RWPE1 (cell line): ENCODE results near the gene B3GAT1.
A peak's percentile ranks its signal among the peaks of the same experiment; 100 is the strongest.

Source experiments
- CTCF ChIA-PET: fragments of 350-600 bp; sonication (Branson Sonifier 250); formaldehyde crosslinking; extraction: SDS; loops from one replicate; lab custom pipeline; 2021; lab: Yijun Ruan, JAX
- POLR2A ChIA-PET: fragments of 400-600 bp; formaldehyde crosslinking; extraction: SDS; loops from one replicate; lab custom pipeline; 2020; ENCODE audit warnings: antibody characterized with exemption; ENCODE audit not compliant: low non-redundant PET; lab: Yijun Ruan, JAX
- DNase-seq: peaks from one replicate; pipeline ENCODE4 v3.0.0; 2012; ENCODE audit warnings: low spot score
- H3K27ac ChIP-seq: fragments of 450-650 bp; 2 replicates; pipeline ENCODE4 v1.5.1; 2017
- TF ChIP-seq, protein P1 (sequence below): fragments of 450-650 bp; conservative IDR thresholded peaks from 2 replicates; pipeline ENCODE4 v1.5.1; 2017; ENCODE audit warnings: low read depth, mild to moderate bottlenecking

Gene B3GAT1

DNA sequence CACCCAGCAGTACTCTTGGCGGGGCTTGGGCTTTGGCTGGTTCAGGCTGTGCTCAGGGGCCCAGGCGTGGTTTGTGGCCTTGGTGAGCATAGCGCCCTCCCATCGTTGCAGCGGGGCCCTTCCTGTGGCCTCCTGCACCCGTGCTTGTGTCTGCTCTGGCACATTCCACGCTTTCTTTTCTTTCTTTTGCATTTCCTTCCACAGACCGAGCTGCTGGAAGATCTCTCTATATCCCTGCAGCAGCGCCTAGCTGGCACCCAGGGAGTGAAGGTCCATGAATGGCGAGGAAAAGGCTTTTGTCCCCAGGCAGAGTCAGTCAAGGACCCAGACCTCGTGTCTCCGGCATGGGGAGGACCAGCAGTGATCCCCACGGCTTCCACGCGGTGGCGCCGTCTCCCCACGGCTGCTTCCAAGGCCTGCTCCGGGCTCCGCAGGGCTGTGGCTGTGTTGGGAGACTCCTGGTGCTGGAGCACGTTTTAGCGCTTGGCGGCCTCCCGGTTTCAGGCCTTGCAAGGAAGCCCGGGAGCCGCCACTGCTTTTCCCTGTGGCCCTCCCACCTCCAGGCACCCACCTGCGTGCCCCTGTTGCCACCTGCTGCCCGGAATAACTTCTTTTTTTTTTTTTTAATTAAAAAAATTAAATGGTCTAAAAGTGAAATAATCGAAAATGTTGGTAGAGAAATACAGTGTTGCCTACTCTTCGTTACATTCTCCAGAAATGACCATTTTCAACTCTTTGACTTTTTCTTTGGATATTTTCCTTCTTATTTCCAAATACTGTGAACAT is 51.8 kb downstream of the B3GAT1 start:
- ChIA-PET POLR2A (no interaction called here), CTCF (no interaction called here)
- TF ChIP-seq, protein P1, sequence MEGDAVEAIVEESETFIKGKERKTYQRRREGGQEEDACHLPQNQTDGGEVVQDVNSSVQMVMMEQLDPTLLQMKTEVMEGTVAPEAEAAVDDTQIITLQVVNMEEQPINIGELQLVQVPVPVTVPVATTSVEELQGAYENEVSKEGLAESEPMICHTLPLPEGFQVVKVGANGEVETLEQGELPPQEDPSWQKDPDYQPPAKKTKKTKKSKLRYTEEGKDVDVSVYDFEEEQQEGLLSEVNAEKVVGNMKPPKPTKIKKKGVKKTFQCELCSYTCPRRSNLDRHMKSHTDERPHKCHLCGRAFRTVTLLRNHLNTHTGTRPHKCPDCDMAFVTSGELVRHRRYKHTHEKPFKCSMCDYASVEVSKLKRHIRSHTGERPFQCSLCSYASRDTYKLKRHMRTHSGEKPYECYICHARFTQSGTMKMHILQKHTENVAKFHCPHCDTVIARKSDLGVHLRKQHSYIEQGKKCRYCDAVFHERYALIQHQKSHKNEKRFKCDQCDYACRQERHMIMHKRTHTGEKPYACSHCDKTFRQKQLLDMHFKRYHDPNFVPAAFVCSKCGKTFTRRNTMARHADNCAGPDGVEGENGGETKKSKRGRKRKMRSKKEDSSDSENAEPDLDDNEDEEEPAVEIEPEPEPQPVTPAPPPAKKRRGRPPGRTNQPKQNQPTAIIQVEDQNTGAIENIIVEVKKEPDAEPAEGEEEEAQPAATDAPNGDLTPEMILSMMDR = peak; percentile 78
- no peak overlapping the region for H3K27ac ChIP-seq
- DNase-seq = peak; percentile 83

- TF ChIP-seq, protein P1 = no peak
- CTCF ChIA-PET = no interaction called here
- POLR2A ChIA-PET = no interaction called here
These were observed 52.4 kb downstream of the B3GAT1 start for GRCh38 chr11:134359646-134360045.

GRCh38 chr11:134358856-134359490 is 53.1 kb downstream of the B3GAT1 start:
- DNase-seq = no peak
- ChIA-PET CTCF (no interaction called here), POLR2A (no interaction called here)
- TF ChIP-seq, protein P1 = no peak
- H3K27ac ChIP-seq = no peak overlapping the region

More at GRCh38 chr11:134359646-134360045, 52.4 kb downstream of the B3GAT1 start:
- no peak for DNase-seq
- H3K27ac ChIP-seq = no peak overlapping the region

GRCh38 chr11:134358165-134358855 is 53.7 kb downstream of the B3GAT1 start:
- ChIA-PET POLR2A (interaction anchor here (0.6 kb wide), 1 partner anchor 73 kb away, joined by 12 read pairs; no protein-coding TSS in a partner anchor), CTCF (no interaction called here)
- DNase-seq = no peak
- no peak overlapping the region for H3K27ac ChIP-seq
- TF ChIP-seq, protein P1 = no peak

DNA sequence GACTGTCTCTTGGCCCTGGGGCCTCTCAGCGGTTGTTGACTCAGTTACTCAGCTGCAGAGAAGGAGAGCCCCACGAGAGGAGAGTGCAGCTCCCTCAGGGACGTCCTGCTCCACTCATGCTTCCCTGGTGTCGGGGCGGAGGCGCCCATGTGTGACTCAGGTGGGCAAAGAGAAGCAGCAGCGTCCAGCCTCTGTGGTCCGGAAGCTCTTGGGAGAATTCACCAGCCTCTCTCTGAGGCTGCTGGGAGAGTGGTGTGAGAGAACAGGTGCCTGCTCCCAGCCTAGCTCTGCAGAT is 54.5 kb downstream of the B3GAT1 start:
- POLR2A ChIA-PET = no interaction called here
- no peak overlapping the region for H3K27ac ChIP-seq
- TF ChIP-seq, protein P1 = no peak
- DNase-seq = no peak
- CTCF ChIA-PET = no interaction called here

DNA sequence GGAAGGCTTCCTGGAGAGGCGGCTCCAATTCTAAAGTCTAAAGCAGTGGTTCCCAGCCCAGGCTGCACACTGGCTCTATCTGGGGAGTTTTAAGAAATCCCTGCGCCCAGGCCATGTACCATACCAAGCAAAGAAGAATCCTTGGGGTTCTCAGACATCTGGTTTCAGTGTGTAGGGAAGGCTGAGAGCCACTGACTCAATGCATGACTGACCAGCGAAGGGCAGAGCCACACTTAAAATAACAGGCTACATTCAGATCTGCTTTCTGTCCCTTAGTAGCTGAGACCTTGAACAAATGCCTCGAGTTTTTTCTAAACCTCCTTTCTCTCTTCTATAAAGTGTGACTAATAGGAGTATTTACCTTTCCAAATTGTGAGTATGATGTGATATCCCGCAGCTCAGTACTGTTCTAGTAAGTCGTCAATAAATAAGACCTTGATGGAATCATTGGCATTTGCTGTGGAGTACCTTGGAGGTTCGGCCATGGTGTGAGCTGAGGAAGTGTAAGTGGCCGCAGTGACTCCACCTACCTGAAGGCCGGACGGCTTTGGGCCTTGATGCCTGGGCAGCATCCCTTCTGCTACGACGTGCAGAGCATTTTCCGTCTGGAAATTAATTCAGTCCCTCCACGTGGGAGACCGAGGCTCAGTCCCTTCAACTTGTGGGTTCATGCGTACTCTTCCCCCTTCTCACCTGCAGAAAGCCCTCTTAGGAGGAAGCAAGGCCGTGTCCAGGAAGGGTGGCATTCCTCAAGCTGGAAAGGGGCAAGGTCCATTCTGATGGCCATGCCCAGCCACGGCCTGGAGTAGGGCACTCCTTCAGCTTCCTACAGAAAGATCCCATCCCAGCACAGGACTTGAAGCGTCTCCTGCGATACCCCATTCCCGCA is 55.1 kb downstream of the B3GAT1 start:
- no peak for DNase-seq
- H3K27ac ChIP-seq = no peak overlapping the region
- CTCF ChIA-PET = no interaction called here
- TF ChIP-seq, protein P1 = no peak
- POLR2A ChIA-PET = no interaction called here
